ENCODE measurements around the gene PLXNB1. TPM values are rescaled to one million over a fixed set of nuclear protein-coding genes. Genes with fewer than 3 reads are reported as not detected.
A peak's percentile ranks its signal among the peaks of the same experiment; 100 is the strongest.

Gene PLXNB1
- total and polyA plus RNA-seq, 2 of the 13 experiments (the other 11 are each of a cell fraction or from before 2014, with no cell fraction given) = 86.0 to 143 TPM

DNA sequence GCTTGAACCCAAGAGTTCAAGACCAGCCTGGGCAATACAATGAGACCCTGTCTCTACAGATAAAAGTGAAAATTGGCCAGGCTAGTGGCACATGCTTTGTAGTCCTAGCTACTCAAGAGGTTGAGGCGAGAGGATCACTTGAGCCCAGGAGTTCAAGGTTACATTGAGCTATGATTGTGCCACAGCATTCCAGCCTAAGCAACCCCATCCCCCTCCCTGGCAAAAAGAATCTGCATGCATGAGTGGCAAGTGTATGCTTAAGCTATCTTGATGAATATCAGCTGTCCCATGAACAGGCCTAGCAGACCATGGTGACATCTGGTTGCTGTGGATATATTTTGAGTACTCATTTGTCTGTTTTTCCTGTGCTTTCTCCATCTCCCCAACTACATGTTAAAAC, 21.4 kb upstream of the PLXNB1 start (continued):
- no peak for TF ChIP-seq CENPX (CRISPR knock-in tag; IDR thresholded peaks at IDR 0.05)
- TF ChIP-seq PHB2 (IDR thresholded peaks at IDR 0.05; ENCODE audit: partially characterized antibody) = no peak
- no peak for TF ChIP-seq NFRKB (IDR thresholded peaks at IDR 0.05)
- peak; percentile 71; the same call in 1 of the 2 replicates for TF ChIP-seq HNF4A (CRISPR knock-in tag; IDR thresholded peaks at IDR 0.05)
- no peak for TF ChIP-seq ZBTB42 (CRISPR knock-in tag; IDR thresholded peaks at IDR 0.05)
- no peak for TF ChIP-seq AGO1 (IDR thresholded peaks at IDR 0.05; ENCODE audit: low read depth, low read length, poor library complexity, severe bottlenecking)
- no peak for TF ChIP-seq JUN (CRISPR knock-in tag; IDR thresholded peaks at IDR 0.05)
- no peak for TF ChIP-seq ZNF777 (CRISPR knock-in tag; IDR thresholded peaks at IDR 0.05)
- TF ChIP-seq ZNF572 (CRISPR knock-in tag; IDR thresholded peaks at IDR 0.05) = no peak
- TF ChIP-seq ZNF780A (CRISPR knock-in tag; IDR thresholded peaks at IDR 0.05) = no peak
- TF ChIP-seq MIXL1 (CRISPR knock-in tag; IDR thresholded peaks at IDR 0.05) = no peak
- TF ChIP-seq MTF2 (CRISPR knock-in tag; IDR thresholded peaks at IDR 0.05; ENCODE audit: borderline replicate concordance) = no peak
- no peak for TF ChIP-seq NCOA5 (CRISPR knock-in tag; IDR thresholded peaks at IDR 0.05)
- no peak for TF ChIP-seq ZSCAN12 (CRISPR knock-in tag; IDR thresholded peaks at IDR 0.05)
- TF ChIP-seq EED (CRISPR knock-in tag; IDR thresholded peaks at IDR 0.05) = no peak
- TF ChIP-seq SAP130 (CRISPR knock-in tag; IDR thresholded peaks at IDR 0.05; ENCODE audit: low read depth) = 0 out of 2 replicates have a peak, but pooled peaks have one; percentile 10
- no peak for TF ChIP-seq REXO4 (CRISPR knock-in tag; IDR thresholded peaks at IDR 0.05; ENCODE audit: borderline replicate concordance)
- no peak for TF ChIP-seq PHF21A (CRISPR knock-in tag; IDR thresholded peaks at IDR 0.05)
- TF ChIP-seq SOX5 (CRISPR knock-in tag; IDR thresholded peaks at IDR 0.05; ENCODE audit: borderline replicate concordance) = 0 out of 2 replicates have a peak, but pooled peaks have one; percentile 10
- TF ChIP-seq, protein P1, sequence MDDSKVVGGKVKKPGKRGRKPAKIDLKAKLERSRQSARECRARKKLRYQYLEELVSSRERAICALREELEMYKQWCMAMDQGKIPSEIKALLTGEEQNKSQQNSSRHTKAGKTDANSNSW (CRISPR knock-in tag; IDR thresholded peaks at IDR 0.05; ENCODE audit: borderline replicate concordance) = no peak
- no peak for TF ChIP-seq NFIB (CRISPR knock-in tag; IDR thresholded peaks at IDR 0.05; ENCODE audit: borderline replicate concordance)
- TF ChIP-seq, protein P2, sequence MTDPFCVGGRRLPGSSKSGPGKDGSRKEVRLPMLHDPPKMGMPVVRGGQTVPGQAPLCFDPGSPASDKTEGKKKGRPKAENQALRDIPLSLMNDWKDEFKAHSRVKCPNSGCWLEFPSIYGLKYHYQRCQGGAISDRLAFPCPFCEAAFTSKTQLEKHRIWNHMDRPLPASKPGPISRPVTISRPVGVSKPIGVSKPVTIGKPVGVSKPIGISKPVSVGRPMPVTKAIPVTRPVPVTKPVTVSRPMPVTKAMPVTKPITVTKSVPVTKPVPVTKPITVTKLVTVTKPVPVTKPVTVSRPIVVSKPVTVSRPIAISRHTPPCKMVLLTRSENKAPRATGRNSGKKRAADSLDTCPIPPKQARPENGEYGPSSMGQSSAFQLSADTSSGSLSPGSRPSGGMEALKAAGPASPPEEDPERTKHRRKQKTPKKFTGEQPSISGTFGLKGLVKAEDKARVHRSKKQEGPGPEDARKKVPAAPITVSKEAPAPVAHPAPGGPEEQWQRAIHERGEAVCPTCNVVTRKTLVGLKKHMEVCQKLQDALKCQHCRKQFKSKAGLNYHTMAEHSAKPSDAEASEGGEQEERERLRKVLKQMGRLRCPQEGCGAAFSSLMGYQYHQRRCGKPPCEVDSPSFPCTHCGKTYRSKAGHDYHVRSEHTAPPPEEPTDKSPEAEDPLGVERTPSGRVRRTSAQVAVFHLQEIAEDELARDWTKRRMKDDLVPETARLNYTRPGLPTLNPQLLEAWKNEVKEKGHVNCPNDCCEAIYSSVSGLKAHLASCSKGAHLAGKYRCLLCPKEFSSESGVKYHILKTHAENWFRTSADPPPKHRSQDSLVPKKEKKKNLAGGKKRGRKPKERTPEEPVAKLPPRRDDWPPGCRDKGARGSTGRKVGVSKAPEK (CRISPR knock-in tag; IDR thresholded peaks at IDR 0.05; ENCODE audit: borderline replicate concordance) = no peak
- no peak for TF ChIP-seq ZNF510 (CRISPR knock-in tag; IDR thresholded peaks at IDR 0.05; ENCODE audit: low read depth)
- TF ChIP-seq ZNF382 (CRISPR knock-in tag; IDR thresholded peaks at IDR 0.05; ENCODE audit: borderline replicate concordance) = no peak
- no peak for TF ChIP-seq ZNF33B (CRISPR knock-in tag; IDR thresholded peaks at IDR 0.05)
- TF ChIP-seq ZNF878 (CRISPR knock-in tag; IDR thresholded peaks at IDR 0.05) = no peak
- TF ChIP-seq MTA3 (CRISPR knock-in tag; IDR thresholded peaks at IDR 0.05) = no peak
- TF ChIP-seq, protein P3, sequence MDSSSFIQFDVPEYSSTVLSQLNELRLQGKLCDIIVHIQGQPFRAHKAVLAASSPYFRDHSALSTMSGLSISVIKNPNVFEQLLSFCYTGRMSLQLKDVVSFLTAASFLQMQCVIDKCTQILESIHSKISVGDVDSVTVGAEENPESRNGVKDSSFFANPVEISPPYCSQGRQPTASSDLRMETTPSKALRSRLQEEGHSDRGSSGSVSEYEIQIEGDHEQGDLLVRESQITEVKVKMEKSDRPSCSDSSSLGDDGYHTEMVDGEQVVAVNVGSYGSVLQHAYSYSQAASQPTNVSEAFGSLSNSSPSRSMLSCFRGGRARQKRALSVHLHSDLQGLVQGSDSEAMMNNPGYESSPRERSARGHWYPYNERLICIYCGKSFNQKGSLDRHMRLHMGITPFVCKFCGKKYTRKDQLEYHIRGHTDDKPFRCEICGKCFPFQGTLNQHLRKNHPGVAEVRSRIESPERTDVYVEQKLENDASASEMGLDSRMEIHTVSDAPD (CRISPR knock-in tag; IDR thresholded peaks at IDR 0.05) = no peak
- no peak for TF ChIP-seq ZNF326 (CRISPR knock-in tag; IDR thresholded peaks at IDR 0.05; ENCODE audit: borderline replicate concordance)
- TF ChIP-seq ZFP90 (CRISPR knock-in tag; IDR thresholded peaks at IDR 0.05; ENCODE audit: borderline replicate concordance) = peak; percentile 90; the same call in 1 of the 2 replicates
- no peak for TF ChIP-seq CBX5 (CRISPR knock-in tag; IDR thresholded peaks at IDR 0.05; ENCODE audit: borderline replicate concordance)

All from HepG2 (cell line).